K562 (cell line): ENCODE data around the gene ERRFI1. TPM values are rescaled to one million over a fixed set of nuclear protein-coding genes. Genes with fewer than 3 reads are reported as not detected.

Experiments used
- ATAC-seq: fragments of 200-7000 bp; cut with Tn5 transposase; 3 replicates; pipeline ENCODE4 v1.9.1; 2020; ENCODE audit warnings: moderate library complexity
- BruUV-seq: library from RNA; stranded (reverse); fragments of 400-500 nt; replicated peaks from 2 replicates; lab custom pipeline; 2021; lab: Mats Ljungman, UMichigan
- CTCF ChIA-PET: fragments of 300-600 bp; formaldehyde crosslinking; extraction: SDS; loops from one replicate; lab custom pipeline; 2021; ENCODE audit warnings: low intra/inter-chr PET ratio; lab: Yijun Ruan, JAX
- POLR2A ChIA-PET: fragments of 300-600, 350-650 bp; sonication (Branson Sonifier 250); formaldehyde crosslinking; extraction: SDS; loops from one replicate; lab custom pipeline; 2021; ENCODE audit warnings: antibody characterized with exemption, inconsistent platforms; lab: Yijun Ruan, JAX
- DNase-seq, 4 experiments: peaks; one replicate each; pipeline versions ENCODE4 v3.0.0 to v3.0.0-alpha.2; 2011 to 2018; ENCODE audit warnings: low spot score in 3 of 4, mixed read lengths in 3 of 4; ENCODE audit errors: extremely low read depth in 1 of 4
- FAIRE-seq: peaks from 2 replicates; lab custom pipeline; 2011; peaks lifted over from hg19 to GRCh38; lab: Jason Lieb, UNC
- H2AFZ ChIP-seq: 2 replicates; pipeline ENCODE4 v1.6.0; 2011; ENCODE audit warnings: low read depth, low read length, control low read depth, inconsistent platforms
- H3K27ac ChIP-seq: fragments of 200-600 bp; 3 replicates; pipeline ENCODE4 v1.8.0; 2011; ENCODE audit warnings: low read depth, mild to moderate bottlenecking, control low read depth, inconsistent platforms, low read length, moderate library complexity, mixed read lengths; ENCODE audit errors: extremely low read depth
- H3K27me3 ChIP-seq, 2 experiments: fragments of 300-600 bp in 1 of 2; 2 replicates in 1 of 2; 3 replicates in 1 of 2; pipeline versions ENCODE4 v1.6.0 to v1.8.0; 2011; ENCODE audit warnings: inconsistent platforms in 2 of 2, low read length in 2 of 2, mild to moderate bottlenecking in 1 of 2, mixed read lengths in 1 of 2, moderate library complexity in 1 of 2; ENCODE audit not compliant: control insufficient read depth in 2 of 2, insufficient read depth in 2 of 2
- H3K36me3 ChIP-seq: fragments of 300-600 bp; 3 replicates; pipeline ENCODE4 v1.8.0; 2011; ENCODE audit warnings: mild to moderate bottlenecking, low read length, inconsistent platforms; ENCODE audit not compliant: control insufficient read depth, insufficient read depth
- H3K4me1 ChIP-seq, 2 experiments: fragments of 200-600 bp in 1 of 2; replicated peaks in 1 of 2; 2 replicates in 1 of 2; 3 replicates in 1 of 2; pipeline versions ENCODE4 v1.5.1 to v1.8.0; 2011; ENCODE audit warnings: inconsistent platforms in 2 of 2, low read length in 2 of 2, mild to moderate bottlenecking in 1 of 2, mixed read lengths in 1 of 2, moderate library complexity in 1 of 2; ENCODE audit not compliant: control insufficient read depth in 2 of 2, insufficient read depth in 2 of 2
- H3K4me2 ChIP-seq: 2 replicates; pipeline ENCODE4 v1.6.1; 2011; ENCODE audit warnings: low read length, control low read depth, inconsistent platforms, mixed read lengths; ENCODE audit not compliant: insufficient read depth
- H3K4me3 ChIP-seq: fragments of 200-600 bp; sonication (generic), shearing (Covaris generic); 2 replicates; pipeline ENCODE4 v1.5.1; 2016; ENCODE audit warnings: control low read depth, inconsistent platforms
- H3K79me2 ChIP-seq: fragments of 200-600 bp; 3 replicates; pipeline ENCODE4 v1.8.0; 2011; ENCODE audit warnings: low read length, inconsistent platforms; ENCODE audit not compliant: control insufficient read depth, insufficient read depth
- H3K9ac ChIP-seq, 2 experiments: 2 replicates each; pipeline versions ENCODE4 v1.6.0 to v1.6.1; 2011; ENCODE audit warnings: low read depth in 2 of 2, low read length in 2 of 2, control low read depth in 1 of 2, inconsistent platforms in 1 of 2, mild to moderate bottlenecking in 1 of 2, mixed read lengths in 1 of 2; ENCODE audit not compliant: insufficient read depth in 1 of 2
- H3K9me1 ChIP-seq: one replicate; pipeline ENCODE4 v1.6.0; 2011; ENCODE audit warnings: inconsistent platforms, mild to moderate bottlenecking, low read length, moderate library complexity; ENCODE audit not compliant: control insufficient read depth, insufficient read depth
- H3K9me3 ChIP-seq: replicated peaks from 2 replicates; pipeline ENCODE4 v1.5.1; 2011; ENCODE audit warnings: low read depth, low read length, inconsistent platforms; ENCODE audit not compliant: control insufficient read depth, insufficient read depth
- H4K20me1 ChIP-seq: replicated peaks from 2 replicates; pipeline ENCODE4 v1.6.1; 2011; ENCODE audit warnings: low read length, inconsistent platforms, mixed read lengths; ENCODE audit not compliant: control insufficient read depth, insufficient read depth
- CBX8 ChIP-seq: fragments of 200-600 bp; sonication (generic); IDR thresholded peaks from 2 replicates; pipeline ENCODE4 v1.6.1; 2012; ENCODE audit warnings: borderline replicate concordance, mixed run types, low read depth, mild to moderate bottlenecking, moderate library complexity, mixed read lengths, low read length, control low read depth, inconsistent platforms; ENCODE audit not compliant: poor library complexity, severe bottlenecking; ENCODE audit errors: extremely low read depth
- CHD4 ChIP-seq: fragments of 200-600 bp; sonication (generic); IDR thresholded peaks from 3 replicates; pipeline ENCODE4 v1.6.1; 2012; ENCODE audit warnings: low read depth, mild to moderate bottlenecking, mixed read lengths, low read length, inconsistent platforms; ENCODE audit not compliant: insufficient read depth, insufficient replicate concordance, poor library complexity, severe bottlenecking
- KLF6 ChIP-seq: fragments of 250-450 bp; sonication (Bioruptor Pico); IDR thresholded peaks from 2 replicates; pipeline ENCODE4 v1.4.0; 2020; ENCODE audit warnings: mild to moderate bottlenecking, moderate library complexity, borderline replicate concordance
- SRSF3 ChIP-seq: fragments of 200-400 bp; formaldehyde crosslinking; IDR thresholded peaks from 2 replicates; pipeline ENCODE4 v1.6.1; 2016; ENCODE audit warnings: mild to moderate bottlenecking, low read length, moderate library complexity; ENCODE audit not compliant: insufficient read depth
- ZNF699 ChIP-seq: fragments of 250-450 bp; sonication (Bioruptor Pico); IDR thresholded peaks from 2 replicates; pipeline ENCODE4 v1.8.0; 2021; ENCODE audit warnings: mild to moderate bottlenecking, moderate library complexity; ENCODE audit not compliant: insufficient replicate concordance
- WGBS: fragments of 100-300 bp; shearing (Covaris generic); methylation state at CpG from one replicate; pipeline ENCODE4 v1.1.6; 2016; ENCODE audit warnings: low coverage, mixed read lengths; ENCODE audit not compliant: insufficient coverage; ENCODE audit errors: missing lambda C conversion rate; 5-methylcytosine and 5-hydroxymethylcytosine counted together
- in situ Hi-C: fragments of 300-500 bp; cut with MboI; formaldehyde crosslinking; loops from 4 replicates; pipeline ENCODE4 v1.15.0; 2018; ENCODE audit warnings: inconsistent platforms, mixed read lengths
- intact Hi-C: fragments of 100-400 bp; cut with micrococcal nuclease; formaldehyde crosslinking; loops from 2 replicates; pipeline ENCODE4 v1.14.2; 2022
- polyA plus RNA-seq, 8 experiments: library from polyadenylated mRNA; depleted of rRNA in 4 of 8; stranded (reverse) in 5 of 8; unstranded in 3 of 8; fragments of >200 nt; fragmentation: Nextera tagmentation in 2 of 8; fragmentation: Illumina TruSeq in 1 of 8; extraction: Ambion mirVana in 2 of 8; extraction: Trizol in 1 of 8; gene quantifications; 2 replicates each; pipeline versions ENCODE4 v1.2.1 to v1.2.3, GENCODE V29; 2011 to 2014; ENCODE audit warnings: inconsistent platforms in 1 of 8, missing spikeins in 1 of 8
- total RNA-seq, 7 experiments: library from RNA; depleted of rRNA in 6 of 7; stranded (reverse); fragments of >200 nt in 6 of 7; fragmentation: Illumina TruSeq in 2 of 7; extraction: Trizol in 2 of 7; gene quantifications; 2 replicates each; pipeline versions ENCODE4 v1.2.1 to v1.2.3, GENCODE V29; 2011 to 2021; ENCODE audit warnings: low replicate concordance in 1 of 7
- TF ChIP-seq, protein P1 (sequence below): sonication (generic); formaldehyde crosslinking; IDR thresholded peaks from 2 replicates; pipeline ENCODE4 v1.8.1; 2023; ENCODE audit warnings: mild to moderate bottlenecking, missing genetic modification reagents
- TF ChIP-seq, protein P2 (sequence below): conservative IDR thresholded peaks from 2 replicates; pipeline ENCODE4 v1.6.1; 2011; ENCODE audit warnings: low read depth, mild to moderate bottlenecking, low read length; ENCODE audit not compliant: control insufficient read depth

ERRFI1 gene
- total and polyA plus RNA-seq, 9 of the 15 experiments (the other 6 are each of a cell fraction or from before 2014, with no cell fraction given): 0.67 to 4.4 (median 1.1) TPM

DNA sequence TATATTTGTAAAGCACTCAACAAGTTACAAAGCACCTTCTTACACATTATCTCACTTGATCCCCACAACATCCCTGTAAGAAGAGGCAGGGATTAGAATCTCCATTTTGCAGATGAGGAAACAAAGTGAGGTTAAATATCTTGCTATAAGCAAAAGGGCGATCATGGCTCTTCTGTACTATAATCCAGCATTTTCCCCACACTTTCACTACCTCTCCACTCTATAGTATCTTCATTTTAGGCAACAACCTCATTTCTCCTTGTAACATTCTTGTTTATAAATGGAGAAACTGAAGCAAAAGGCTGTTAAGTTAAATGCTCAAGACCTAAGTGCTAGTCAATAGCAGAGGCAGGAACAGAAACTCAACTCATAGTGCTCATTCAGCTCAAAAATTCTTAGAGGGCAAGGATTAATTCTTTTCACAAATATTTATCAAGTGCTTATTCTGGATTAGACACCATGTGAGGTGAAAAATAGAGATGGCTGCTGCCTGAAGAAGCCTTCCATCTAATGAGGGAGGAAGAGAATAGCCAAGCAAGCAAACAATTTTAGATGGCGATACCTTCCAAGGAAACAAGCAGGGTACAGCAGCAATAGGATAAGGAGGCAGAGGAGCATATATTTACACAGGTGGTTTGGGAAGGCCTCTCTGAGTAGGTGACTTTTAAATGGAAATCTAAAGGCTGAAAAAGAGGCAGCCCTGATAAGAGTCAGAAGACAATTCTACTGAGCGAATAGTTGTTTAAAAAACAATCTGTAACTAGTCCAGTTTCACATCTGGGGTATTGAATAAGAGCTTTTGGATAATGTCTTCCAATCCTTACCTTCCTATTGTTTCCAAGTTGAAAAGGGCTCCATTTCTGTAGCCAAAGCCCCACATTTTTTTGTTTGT lies 3.5 kb downstream of the ERRFI1 start:
- no peak overlapping the region for H3K4me3 ChIP-seq

DNA sequence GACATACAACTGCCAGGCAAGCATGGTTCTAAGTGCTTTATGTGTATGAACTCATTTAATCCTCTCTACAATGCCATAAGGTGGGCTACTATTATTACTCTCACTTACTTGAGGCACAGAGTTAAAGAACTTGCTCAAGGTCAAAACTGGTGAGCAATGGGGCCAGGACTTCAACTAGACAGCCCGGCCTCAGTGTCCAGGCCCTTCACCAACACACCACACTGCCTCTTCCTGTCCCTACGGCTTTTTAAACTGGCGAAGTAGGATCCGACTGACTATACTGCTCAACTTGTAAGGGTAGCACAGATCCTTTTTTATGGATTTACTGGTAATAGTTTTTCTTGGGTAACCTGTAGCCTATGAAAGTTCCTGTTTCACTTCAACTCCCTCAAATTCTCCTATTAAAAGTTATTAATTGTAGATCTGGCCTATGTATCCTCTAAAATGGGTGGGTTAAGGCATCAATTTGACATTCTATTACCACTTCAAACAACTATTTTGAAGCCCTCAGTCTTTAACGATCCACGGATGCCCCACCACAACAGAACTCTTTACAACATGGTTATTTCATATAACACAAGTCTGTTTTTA lies 4.3 kb downstream of the ERRFI1 start:
- in situ Hi-C loops (no loop called here), intact Hi-C loops (no loop called here)
- 10% methylated on average over 6 of the region's 6 CpGs for WGBS
- ATAC-seq: no peak
- no peak overlapping the region for H3K4me3 ChIP-seq
- no peaks in the 10 kb centered on the region for H3K9me3 ChIP-seq
- no peak for FAIRE-seq
- H4K20me1 ChIP-seq: peaks cover 2% of the 10 kb centered on the region
- no peak overlapping the region for H3K4me2 ChIP-seq
- H3K4me1 ChIP-seq: peaks cover 5 to 16% of the 10 kb centered on the region in 2 experiments; a peak in 3 of 5 replicates
- H3K27ac ChIP-seq: no peak overlapping the region
- CTCF ChIA-PET: no interaction called here
- no TSS peak for BruUV-seq
- H3K27me3 ChIP-seq: peaks cover 27 to 33% of the 10 kb centered on the region in 2 experiments
- H3K9ac ChIP-seq: no peak overlapping the region
- TF ChIP-seq, protein P1, sequence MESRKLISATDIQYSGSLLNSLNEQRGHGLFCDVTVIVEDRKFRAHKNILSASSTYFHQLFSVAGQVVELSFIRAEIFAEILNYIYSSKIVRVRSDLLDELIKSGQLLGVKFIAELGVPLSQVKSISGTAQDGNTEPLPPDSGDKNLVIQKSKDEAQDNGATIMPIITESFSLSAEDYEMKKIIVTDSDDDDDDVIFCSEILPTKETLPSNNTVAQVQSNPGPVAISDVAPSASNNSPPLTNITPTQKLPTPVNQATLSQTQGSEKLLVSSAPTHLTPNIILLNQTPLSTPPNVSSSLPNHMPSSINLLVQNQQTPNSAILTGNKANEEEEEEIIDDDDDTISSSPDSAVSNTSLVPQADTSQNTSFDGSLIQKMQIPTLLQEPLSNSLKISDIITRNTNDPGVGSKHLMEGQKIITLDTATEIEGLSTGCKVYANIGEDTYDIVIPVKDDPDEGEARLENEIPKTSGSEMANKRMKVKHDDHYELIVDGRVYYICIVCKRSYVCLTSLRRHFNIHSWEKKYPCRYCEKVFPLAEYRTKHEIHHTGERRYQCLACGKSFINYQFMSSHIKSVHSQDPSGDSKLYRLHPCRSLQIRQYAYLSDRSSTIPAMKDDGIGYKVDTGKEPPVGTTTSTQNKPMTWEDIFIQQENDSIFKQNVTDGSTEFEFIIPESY (CRISPR knock-in tag): no peak
- TF ChIP-seq, protein P2, sequence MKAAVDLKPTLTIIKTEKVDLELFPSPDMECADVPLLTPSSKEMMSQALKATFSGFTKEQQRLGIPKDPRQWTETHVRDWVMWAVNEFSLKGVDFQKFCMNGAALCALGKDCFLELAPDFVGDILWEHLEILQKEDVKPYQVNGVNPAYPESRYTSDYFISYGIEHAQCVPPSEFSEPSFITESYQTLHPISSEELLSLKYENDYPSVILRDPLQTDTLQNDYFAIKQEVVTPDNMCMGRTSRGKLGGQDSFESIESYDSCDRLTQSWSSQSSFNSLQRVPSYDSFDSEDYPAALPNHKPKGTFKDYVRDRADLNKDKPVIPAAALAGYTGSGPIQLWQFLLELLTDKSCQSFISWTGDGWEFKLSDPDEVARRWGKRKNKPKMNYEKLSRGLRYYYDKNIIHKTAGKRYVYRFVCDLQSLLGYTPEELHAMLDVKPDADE: no peak
- TF ChIP-seq ZNF699 (CRISPR knock-in tag) (no peak), SRSF3 (no peak), KLF6 (CRISPR knock-in tag) (no peak)
- H3K36me3 ChIP-seq: no peaks in the 10 kb centered on the region
- no peaks in the 10 kb centered on the region for H3K9me1 ChIP-seq
- no peak for DNase-seq
- POLR2A ChIA-PET: no interaction called here
- H2AFZ ChIP-seq: no peak overlapping the region
- H3K79me2 ChIP-seq: no peaks in the 10 kb centered on the region

More for the DNA sequence above, 3.5 kb downstream of the ERRFI1 start:
- H3K79me2 ChIP-seq: no peaks in the 10 kb centered on the region
- in situ Hi-C loops: no loop called here
- peaks cover 35 to 36% of the 10 kb centered on the region in 2 experiments for H3K27me3 ChIP-seq
- DNase-seq (no peak), ATAC-seq (no peak)
- H3K9me1 ChIP-seq: no peaks in the 10 kb centered on the region
- no peaks in the 10 kb centered on the region for H3K36me3 ChIP-seq
- no TSS peak for BruUV-seq
- H3K4me1 ChIP-seq: peaks cover 5 to 16% of the 10 kb centered on the region in 2 experiments; a peak in 3 of 5 replicates
- POLR2A ChIA-PET: no interaction called here
- H4K20me1 ChIP-seq: peaks cover 6% of the 10 kb centered on the region
- H2AFZ ChIP-seq: no peak overlapping the region
- H3K9me3 ChIP-seq: no peaks in the 10 kb centered on the region
- H3K9ac ChIP-seq: no peak overlapping the region
- no peak overlapping the region for H3K27ac ChIP-seq
- no peak overlapping the region for H3K4me2 ChIP-seq
- TF ChIP-seq CBX8 (peak; percentile 63), CHD4 (no peak)
- TF ChIP-seq, all 486 proteins: peak for 1
- FAIRE-seq: no peak
- 10% methylated on average over 3 of the region's 3 CpGs for WGBS
- intact Hi-C loops: no loop called here
- CTCF ChIA-PET: no interaction called here
